GM12878 (cell line): ENCODE results near the gene RPA3. TPM values are rescaled to one million over a fixed set of nuclear protein-coding genes. Genes with fewer than 3 reads are reported as not detected.

Source experiments
- ATAC-seq: fragments of 200-7000 bp; cut with Tn5 transposase; 3 replicates; pipeline ENCODE4 v1.9.1; 2020; ENCODE audit warnings: mild to moderate bottlenecking, moderate library complexity
- BruUV-seq: library from RNA; stranded (reverse); fragments of 400-500 nt; replicated peaks from 2 replicates; lab custom pipeline; 2021; lab: Mats Ljungman, UMichigan
- CTCF ChIA-PET: fragments of 300-600 bp; sonication (Branson Sonifier 250); formaldehyde crosslinking; extraction: SDS; loops from one replicate; lab custom pipeline; 2021; ENCODE audit warnings: inconsistent platforms; lab: Yijun Ruan, JAX
- POLR2A ChIA-PET: fragments of 350-600 bp; formaldehyde crosslinking; extraction: SDS; loops from one replicate; lab custom pipeline; 2021; ENCODE audit warnings: inconsistent platforms; lab: Charles Lee
- RAD21 ChIA-PET: fragments of 300-600 bp; sonication (Branson Sonifier 250); formaldehyde crosslinking; loops from one replicate; lab custom pipeline; 2023; ENCODE audit warnings: antibody characterized with exemption; ENCODE audit not compliant: unreplicated experiment; lab: Charles Lee
- SMC1A ChIA-PET: fragments of 300-600 bp; sonication (Branson Sonifier 250); formaldehyde crosslinking; loops from one replicate; lab custom pipeline; 2023; ENCODE audit not compliant: unreplicated experiment, uncharacterized antibody; lab: Charles Lee
- DNase-seq: peaks from one replicate; pipeline ENCODE4 v3.0.0-alpha.2; 2011; ENCODE audit warnings: low read depth, low spot score
- FAIRE-seq: peaks from 3 replicates; lab custom pipeline; 2011; peaks lifted over from hg19 to GRCh38; lab: Jason Lieb, UNC
- H2AFZ ChIP-seq: 2 replicates; pipeline ENCODE4 v1.6.0; 2011; ENCODE audit warnings: low read depth, low read length, control low read depth; ENCODE audit not compliant: control insufficient read depth
- H3K27ac ChIP-seq: 2 replicates; pipeline ENCODE4 v1.5.1; 2011; ENCODE audit warnings: control low read depth; ENCODE audit not compliant: control insufficient read depth, insufficient read depth
- H3K27me3 ChIP-seq, 2 experiments: replicated peaks in 1 of 2; 2 replicates each; pipeline versions ENCODE4 v1.6.0 to v1.6.1; 2011; ENCODE audit warnings: low read length in 1 of 2; ENCODE audit not compliant: control insufficient read depth in 2 of 2, insufficient read depth in 2 of 2
- H3K36me3 ChIP-seq, 2 experiments: 2 replicates each; pipeline ENCODE4 v1.5.1; 2011; ENCODE audit warnings: low read length in 1 of 2; ENCODE audit not compliant: control insufficient read depth in 2 of 2, insufficient read depth in 2 of 2
- H3K4me1 ChIP-seq: 2 replicates; pipeline ENCODE4 v1.6.1; 2011; ENCODE audit warnings: mild to moderate bottlenecking, low read length, moderate library complexity, mixed read lengths; ENCODE audit not compliant: control insufficient read depth, insufficient read depth
- H3K4me2 ChIP-seq: 2 replicates; pipeline ENCODE4 v1.6.0; 2011; ENCODE audit warnings: control low read depth; ENCODE audit not compliant: control insufficient read depth, insufficient read depth
- H3K4me3 ChIP-seq: fragments of 200-600 bp; sonication (generic); 2 replicates; pipeline ENCODE4 v1.5.1; 2016
- H3K79me2 ChIP-seq: 2 replicates; pipeline ENCODE4 v1.6.0; 2011; ENCODE audit warnings: low read length; ENCODE audit not compliant: control insufficient read depth, insufficient read depth
- H3K9ac ChIP-seq: 2 replicates; pipeline ENCODE4 v1.8.0; 2011; ENCODE audit warnings: low read length, control low read depth, mixed read lengths; ENCODE audit not compliant: control insufficient read depth, insufficient read depth
- H3K9me3 ChIP-seq: replicated peaks from 3 replicates; pipeline ENCODE4 v1.5.1; 2011; ENCODE audit warnings: mild to moderate bottlenecking, low read length; ENCODE audit not compliant: control insufficient read depth, insufficient read depth
- H4K20me1 ChIP-seq: 2 replicates; pipeline ENCODE4 v1.6.0; 2011; ENCODE audit not compliant: control insufficient read depth, insufficient read depth
- BMI1 ChIP-seq: fragments of 450-650 bp; IDR thresholded peaks from 2 replicates; pipeline ENCODE4 v1.6.1; 2016; ENCODE audit warnings: mild to moderate bottlenecking, moderate library complexity, borderline replicate concordance
- CEBPB ChIP-seq, 2 experiments: fragments of 150-350 bp in 1 of 2; IDR thresholded peaks; 2 replicates each; pipeline ENCODE4 v1.6.1; 2012 to 2014; ENCODE audit warnings: low read depth in 2 of 2, low read length in 2 of 2, borderline replicate concordance in 1 of 2, inconsistent platforms in 1 of 2
- FOS ChIP-seq: IDR thresholded peaks from 3 replicates; pipeline ENCODE4 v1.6.1; 2011; ENCODE audit warnings: borderline replicate concordance; ENCODE audit not compliant: insufficient read length; ENCODE audit errors: extremely low read depth
- MTA2 ChIP-seq: fragments of 450-650 bp; IDR thresholded peaks from 2 replicates; pipeline ENCODE4 v1.6.1; 2016; ENCODE audit warnings: low read depth, mild to moderate bottlenecking, moderate library complexity
- NFIC ChIP-seq: IDR thresholded peaks from 2 replicates; pipeline ENCODE4 v1.6.1; 2012; ENCODE audit warnings: low read depth, mild to moderate bottlenecking, inconsistent platforms, low read length, moderate library complexity
- NRF1 ChIP-seq: conservative IDR thresholded peaks from 2 replicates; pipeline ENCODE4 v1.6.1; 2011; ENCODE audit warnings: mild to moderate bottlenecking, low read depth, low read length, improper control_type of control experiment
- RELA ChIP-seq: fragments of 450-650 bp; IDR thresholded peaks from 2 replicates; pipeline ENCODE4 v1.8.0; 2014; ENCODE audit warnings: borderline replicate concordance; ENCODE audit not compliant: partially characterized antibody
- SMARCA5 ChIP-seq: fragments of 450-650 bp; IDR thresholded peaks from 2 replicates; pipeline ENCODE4 v1.6.1; 2017; ENCODE audit warnings: mild to moderate bottlenecking
- SMC3 ChIP-seq: IDR thresholded peaks from 2 replicates; pipeline ENCODE4 v1.6.1; 2011; ENCODE audit warnings: low read length, improper control_type of control experiment, borderline replicate concordance
- SPI1 ChIP-seq: IDR thresholded peaks from 2 replicates; pipeline ENCODE4 v1.6.1; 2011; ENCODE audit warnings: low read depth, mild to moderate bottlenecking, low read length, moderate library complexity, borderline replicate concordance; ENCODE audit not compliant: insufficient read depth
- TARDBP ChIP-seq: IDR thresholded peaks from 2 replicates; pipeline ENCODE4 v1.6.1; 2016; ENCODE audit warnings: borderline replicate concordance
- WGBS: methylation state at CpG from one replicate; pipeline ENCODE4 v1.1.6; 2016; ENCODE audit warnings: low lambda C conversion rate; ENCODE audit not compliant: insufficient replicate concordance, insufficient coverage; ENCODE audit errors: missing lambda C conversion rate; 5-methylcytosine and 5-hydroxymethylcytosine counted together
- in situ Hi-C: fragments of 300-500 bp; cut with MboI; formaldehyde crosslinking; loops from 9 replicates; pipeline ENCODE4 v1.14.3; 2018; ENCODE audit warnings: mixed read lengths
- intact Hi-C: fragments of 100-400 bp; cut with micrococcal nuclease; formaldehyde crosslinking; loops from one replicate; pipeline ENCODE4 v1.14.2; 2022; ENCODE audit not compliant: unreplicated experiment
- polyA plus RNA-seq, 11 experiments: library from polyadenylated mRNA; depleted of rRNA in 4 of 11; unstranded in 6 of 11; stranded (reverse) in 5 of 11; fragments of >200 nt; fragmentation: Nextera tagmentation in 4 of 11; fragmentation: Illumina TruSeq in 1 of 11; extraction: Ambion mirVana in 4 of 11; extraction: Trizol in 1 of 11; gene quantifications; 1 replicate in 1 of 11; 2 replicates in 10 of 11; pipeline versions ENCODE4 v1.2.1 to v1.2.3, GENCODE V29; 2011 to 2016; ENCODE audit warnings: inconsistent platforms in 2 of 11, missing spikeins in 2 of 11, low read depth in 1 of 11
- total RNA-seq, 4 experiments: library from RNA; depleted of rRNA in 3 of 4; stranded (reverse); fragments of >200 nt in 3 of 4; fragmentation: Illumina TruSeq in 1 of 4; extraction: Trizol in 1 of 4; gene quantifications; 2 replicates each; pipeline versions ENCODE4 v1.2.1 to v1.2.3, GENCODE V29; 2013 to 2021
- TF ChIP-seq, protein P1 (sequence below): IDR thresholded peaks from 2 replicates; pipeline ENCODE4 v1.6.1; 2012; ENCODE audit warnings: low read depth, low read length, improper control_type of control experiment
- TF ChIP-seq, protein P2 (sequence below): fragments of 450-650 bp; IDR thresholded peaks from 2 replicates; pipeline ENCODE4 v1.6.1; 2018; ENCODE audit warnings: mild to moderate bottlenecking, low read depth, moderate library complexity; ENCODE audit not compliant: partially characterized antibody
- TF ChIP-seq, protein P3 (sequence below): fragments of 450-650 bp; IDR thresholded peaks from 2 replicates; pipeline ENCODE4 v1.6.1; 2017; ENCODE audit warnings: mild to moderate bottlenecking, moderate library complexity

RPA3 gene
- total and polyA plus RNA-seq, 10 of the 15 experiments (the other 5 are each of a cell fraction or from before 2014, with no cell fraction given): 60.2 to 343 (median 112) TPM

DNA sequence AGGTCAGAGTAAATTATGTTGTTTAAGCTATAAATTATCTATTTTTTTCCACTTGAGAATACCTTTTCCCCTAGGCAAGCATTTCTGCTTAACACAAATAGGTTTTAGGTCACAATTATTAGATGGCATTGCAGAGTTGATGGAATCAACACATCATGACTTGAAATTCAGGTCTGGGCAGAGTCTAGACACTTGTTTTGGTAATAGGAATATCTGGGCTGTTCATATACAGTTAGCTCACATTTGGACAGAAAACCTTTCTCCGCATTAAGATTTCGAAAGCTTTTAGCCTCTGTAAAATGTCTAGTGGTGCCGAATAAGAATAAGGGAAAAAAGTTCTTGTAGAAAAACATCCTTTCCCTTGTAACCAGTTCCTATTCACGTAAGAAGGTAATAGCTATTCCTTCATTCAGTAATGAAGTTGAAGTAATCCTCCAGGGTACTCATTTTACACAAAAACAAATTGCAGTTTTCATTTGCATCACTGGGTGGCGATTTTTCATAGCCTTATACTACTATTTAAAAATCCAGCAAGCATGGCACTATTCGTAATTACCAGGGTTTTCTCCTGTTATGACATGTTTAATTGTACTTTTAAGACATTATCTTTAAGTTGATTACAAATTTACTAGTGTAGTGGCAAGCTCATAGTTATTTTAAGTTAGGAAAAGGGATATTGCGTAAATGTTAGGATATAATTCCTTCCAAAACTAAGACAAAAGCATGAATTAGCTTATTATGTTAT, 37.0 kb downstream of the RPA3 start:
- in situ Hi-C loops (loop anchor here (10.0 kb wide), 1 partner anchor 533 kb away; no protein-coding TSS in a partner anchor), intact Hi-C loops (loop anchor here (1.0 to 5.0 kb wide), 5 partner anchors 80 to 536 kb away; no protein-coding TSS in a partner anchor)
- peak overlapping the region; percentile 39; the same call in 1 of the 2 replicates for H2AFZ ChIP-seq
- FAIRE-seq (peak; percentile 52), ATAC-seq (peak; percentile 97), DNase-seq (peak; percentile 56)
- WGBS: 47% methylated on average over 7 of the region's 7 CpGs
- H3K4me2 ChIP-seq: no peak overlapping the region
- H3K27me3 ChIP-seq: no peaks in the 10 kb centered on the region
- CTCF ChIA-PET: interaction anchor here (0.7 to 3.7 kb wide), 90 partner anchors 10 to 615 kb away, joined by 3 to 179 read pairs (median 5); partner anchors contain the start of genes GLCCI1, RPA3 and UMAD1
- SMC1A ChIA-PET: interaction anchor here (0.6 to 3.7 kb wide), 118 partner anchors 9 to 956 kb away, joined by 3 to 218 read pairs (median 5); partner anchors contain the start of genes GLCCI1, RPA3 and UMAD1
- no peaks in the 10 kb centered on the region; the same call in 2 of the 3 replicates for H3K9me3 ChIP-seq
- no peaks in the 10 kb centered on the region for H4K20me1 ChIP-seq
- peaks cover 3% of the 10 kb centered on the region; the same call in 1 of the 2 replicates for H3K4me1 ChIP-seq
- RAD21 ChIA-PET: interaction anchor here (0.5 to 3.1 kb wide), 85 partner anchors 10 to 615 kb away, joined by 3 to 148 read pairs (median 5); partner anchors contain the start of genes RPA3 and UMAD1
- POLR2A ChIA-PET: interaction anchor here (0.6 to 2.0 kb wide), 10 partner anchors 41 to 509 kb away, joined by 3 to 6 read pairs (median 4); partner anchors contain the start of gene UMAD1
- H3K9ac ChIP-seq: no peak overlapping the region
- H3K27ac ChIP-seq: no peak overlapping the region
- H3K36me3 ChIP-seq: no peaks in the 10 kb centered on the region
- BruUV-seq: no TSS peak
- no peak overlapping the region for H3K4me3 ChIP-seq
- H3K79me2 ChIP-seq: no peaks in the 10 kb centered on the region
- TF ChIP-seq, protein P1, sequence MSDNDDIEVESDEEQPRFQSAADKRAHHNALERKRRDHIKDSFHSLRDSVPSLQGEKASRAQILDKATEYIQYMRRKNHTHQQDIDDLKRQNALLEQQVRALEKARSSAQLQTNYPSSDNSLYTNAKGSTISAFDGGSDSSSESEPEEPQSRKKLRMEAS: no peak
- TF ChIP-seq, protein P2, sequence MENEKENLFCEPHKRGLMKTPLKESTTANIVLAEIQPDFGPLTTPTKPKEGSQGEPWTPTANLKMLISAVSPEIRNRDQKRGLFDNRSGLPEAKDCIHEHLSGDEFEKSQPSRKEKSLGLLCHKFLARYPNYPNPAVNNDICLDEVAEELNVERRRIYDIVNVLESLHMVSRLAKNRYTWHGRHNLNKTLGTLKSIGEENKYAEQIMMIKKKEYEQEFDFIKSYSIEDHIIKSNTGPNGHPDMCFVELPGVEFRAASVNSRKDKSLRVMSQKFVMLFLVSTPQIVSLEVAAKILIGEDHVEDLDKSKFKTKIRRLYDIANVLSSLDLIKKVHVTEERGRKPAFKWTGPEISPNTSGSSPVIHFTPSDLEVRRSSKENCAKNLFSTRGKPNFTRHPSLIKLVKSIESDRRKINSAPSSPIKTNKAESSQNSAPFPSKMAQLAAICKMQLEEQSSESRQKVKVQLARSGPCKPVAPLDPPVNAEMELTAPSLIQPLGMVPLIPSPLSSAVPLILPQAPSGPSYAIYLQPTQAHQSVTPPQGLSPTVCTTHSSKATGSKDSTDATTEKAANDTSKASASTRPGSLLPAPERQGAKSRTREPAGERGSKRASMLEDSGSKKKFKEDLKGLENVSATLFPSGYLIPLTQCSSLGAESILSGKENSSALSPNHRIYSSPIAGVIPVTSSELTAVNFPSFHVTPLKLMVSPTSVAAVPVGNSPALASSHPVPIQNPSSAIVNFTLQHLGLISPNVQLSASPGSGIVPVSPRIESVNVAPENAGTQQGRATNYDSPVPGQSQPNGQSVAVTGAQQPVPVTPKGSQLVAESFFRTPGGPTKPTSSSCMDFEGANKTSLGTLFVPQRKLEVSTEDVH: no peak
- TF ChIP-seq, protein P3, sequence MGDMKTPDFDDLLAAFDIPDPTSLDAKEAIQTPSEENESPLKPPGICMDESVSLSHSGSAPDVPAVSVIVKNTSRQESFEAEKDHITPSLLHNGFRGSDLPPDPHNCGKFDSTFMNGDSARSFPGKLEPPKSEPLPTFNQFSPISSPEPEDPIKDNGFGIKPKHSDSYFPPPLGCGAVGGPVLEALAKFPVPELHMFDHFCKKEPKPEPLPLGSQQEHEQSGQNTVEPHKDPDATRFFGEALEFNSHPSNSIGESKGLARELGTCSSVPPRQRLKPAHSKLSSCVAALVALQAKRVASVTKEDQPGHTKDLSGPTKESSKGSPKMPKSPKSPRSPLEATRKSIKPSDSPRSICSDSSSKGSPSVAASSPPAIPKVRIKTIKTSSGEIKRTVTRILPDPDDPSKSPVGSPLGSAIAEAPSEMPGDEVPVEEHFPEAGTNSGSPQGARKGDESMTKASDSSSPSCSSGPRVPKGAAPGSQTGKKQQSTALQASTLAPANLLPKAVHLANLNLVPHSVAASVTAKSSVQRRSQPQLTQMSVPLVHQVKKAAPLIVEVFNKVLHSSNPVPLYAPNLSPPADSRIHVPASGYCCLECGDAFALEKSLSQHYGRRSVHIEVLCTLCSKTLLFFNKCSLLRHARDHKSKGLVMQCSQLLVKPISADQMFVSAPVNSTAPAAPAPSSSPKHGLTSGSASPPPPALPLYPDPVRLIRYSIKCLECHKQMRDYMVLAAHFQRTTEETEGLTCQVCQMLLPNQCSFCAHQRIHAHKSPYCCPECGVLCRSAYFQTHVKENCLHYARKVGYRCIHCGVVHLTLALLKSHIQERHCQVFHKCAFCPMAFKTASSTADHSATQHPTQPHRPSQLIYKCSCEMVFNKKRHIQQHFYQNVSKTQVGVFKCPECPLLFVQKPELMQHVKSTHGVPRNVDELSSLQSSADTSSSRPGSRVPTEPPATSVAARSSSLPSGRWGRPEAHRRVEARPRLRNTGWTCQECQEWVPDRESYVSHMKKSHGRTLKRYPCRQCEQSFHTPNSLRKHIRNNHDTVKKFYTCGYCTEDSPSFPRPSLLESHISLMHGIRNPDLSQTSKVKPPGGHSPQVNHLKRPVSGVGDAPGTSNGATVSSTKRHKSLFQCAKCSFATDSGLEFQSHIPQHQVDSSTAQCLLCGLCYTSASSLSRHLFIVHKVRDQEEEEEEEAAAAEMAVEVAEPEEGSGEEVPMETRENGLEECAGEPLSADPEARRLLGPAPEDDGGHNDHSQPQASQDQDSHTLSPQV: 0 out of 2 replicates have a peak, but pooled peaks have one; percentile 11
- TF ChIP-seq MTA2 (0 out of 2 replicates have a peak, but pooled peaks have one; percentile 19), TARDBP (no peak), NFIC (no peak), SMC3 (peak; percentile 90), RELA (no peak), CEBPB (IDR thresholded peaks at IDR 0.05; ENCODE audit: borderline replicate concordance in 1 of 2, low read depth in 2 of 2, low read length in 2 of 2) (0 out of 4 replicates have a peak, but pooled peaks of 1 of the 2 experiments have one; percentile 25), NRF1 (no peak), SMARCA5 (peak; percentile 50; the same call in 1 of the 2 replicates), SPI1 (no peak), BMI1 (no peak), FOS (no peak)
